HG03103 (cell line): Measurements from ENCODE around the gene HOXB5.

Source experiments
- ATAC-seq: cut with Tn5 transposase; IDR thresholded peaks from one replicate; pipeline ENCODE4 v1.9.1; 2021; ENCODE audit warnings: low read depth; ENCODE audit not compliant: unreplicated experiment

Gene HOXB5

GRCh38 chr17:48593126-48593829 is at the start of gene HOXB5:
TSS of gene HOXB5 (minus strand) at chr17:48593779. CDS start at chr17:48593682, 97 bp downstream.
- no peak for ATAC-seq

DNA sequence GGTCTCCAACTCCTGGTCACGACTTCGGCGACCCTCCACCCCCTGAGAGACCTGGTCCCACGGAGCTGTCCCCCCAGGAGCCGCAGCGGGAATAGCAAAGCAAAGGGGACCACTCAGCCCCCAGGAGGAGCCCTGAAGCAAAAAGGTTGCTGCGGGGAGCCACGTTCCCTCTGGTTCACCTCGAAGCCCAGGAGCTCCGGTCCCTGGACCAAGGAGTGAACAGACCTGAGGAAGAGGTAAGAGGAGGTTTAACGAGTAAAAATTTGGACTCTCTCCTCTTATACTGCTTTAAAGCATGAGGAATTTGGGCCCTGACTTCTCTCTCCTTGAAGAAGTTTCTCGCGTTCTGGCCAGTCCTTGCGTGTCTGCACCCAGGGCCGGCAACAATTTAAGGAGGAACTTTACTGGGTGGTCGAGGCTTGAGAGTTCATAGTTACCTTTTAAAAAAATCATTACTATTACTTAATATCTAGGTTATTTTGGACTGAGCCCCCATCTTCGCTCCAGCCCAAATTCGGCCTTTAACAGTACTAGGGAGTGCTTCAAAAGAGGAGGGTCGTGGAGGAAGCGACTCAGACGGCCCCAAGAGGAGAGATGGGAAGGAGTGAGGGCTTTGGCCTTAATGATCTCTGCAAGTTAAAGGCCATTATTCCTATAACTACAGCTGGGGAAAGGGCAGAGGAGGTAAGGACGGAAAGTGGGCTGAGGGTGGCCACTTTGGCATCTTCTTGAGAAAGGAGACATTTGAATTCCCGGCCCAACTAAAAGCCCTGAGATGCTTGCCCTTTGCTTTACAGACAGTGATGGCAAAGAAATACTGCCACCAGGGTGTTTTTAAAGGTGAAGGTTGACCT is 49.5 kb upstream of the HOXB5 start:
- no peak for ATAC-seq

DNA sequence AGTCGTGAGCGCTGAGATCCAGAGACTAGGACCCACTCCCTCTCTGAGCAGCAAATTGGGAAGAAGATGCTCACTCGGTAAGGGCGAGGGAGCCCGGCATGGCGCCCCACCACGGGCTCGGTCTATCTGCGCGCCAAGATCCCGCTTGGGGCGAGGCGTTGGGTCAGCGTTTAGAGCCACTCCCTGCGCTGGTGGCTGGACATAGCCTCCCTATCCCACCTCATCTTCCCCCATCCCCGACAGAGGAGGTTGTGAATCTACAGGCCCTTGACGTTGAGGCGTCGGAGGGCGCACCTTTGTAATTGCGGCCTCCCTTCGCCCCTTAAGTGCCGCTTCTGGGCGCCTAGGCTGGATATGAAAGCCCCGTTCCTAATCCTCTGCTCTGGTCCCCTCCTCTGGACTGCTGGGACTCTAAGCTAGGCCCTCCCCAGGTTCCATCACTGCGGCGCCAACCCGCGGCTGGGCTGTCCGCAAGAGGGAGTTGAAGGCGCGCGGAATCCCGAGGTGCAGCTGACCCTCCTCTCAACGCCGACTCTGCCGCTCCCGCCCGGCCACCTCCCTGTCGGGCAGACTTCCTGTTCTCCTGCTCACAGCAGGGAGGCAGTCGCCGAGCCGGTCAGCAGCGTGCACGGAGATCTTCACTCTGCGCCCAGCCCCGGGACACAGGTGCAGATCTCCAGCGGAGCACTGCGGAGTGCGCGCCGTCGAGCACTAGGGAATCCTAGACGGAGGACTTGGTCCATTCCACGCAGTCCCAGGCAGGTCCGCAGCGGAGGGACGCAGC is 48.7 kb upstream of the HOXB5 start:
- no peak for ATAC-seq

- ATAC-seq = no peak
Measured at GRCh38 chr17:48641541-48642058, 48.0 kb upstream of the HOXB5 start.

- ATAC-seq = no peak
Measured at GRCh38 chr17:48640858-48641180, 47.2 kb upstream of the HOXB5 start.

DNA sequence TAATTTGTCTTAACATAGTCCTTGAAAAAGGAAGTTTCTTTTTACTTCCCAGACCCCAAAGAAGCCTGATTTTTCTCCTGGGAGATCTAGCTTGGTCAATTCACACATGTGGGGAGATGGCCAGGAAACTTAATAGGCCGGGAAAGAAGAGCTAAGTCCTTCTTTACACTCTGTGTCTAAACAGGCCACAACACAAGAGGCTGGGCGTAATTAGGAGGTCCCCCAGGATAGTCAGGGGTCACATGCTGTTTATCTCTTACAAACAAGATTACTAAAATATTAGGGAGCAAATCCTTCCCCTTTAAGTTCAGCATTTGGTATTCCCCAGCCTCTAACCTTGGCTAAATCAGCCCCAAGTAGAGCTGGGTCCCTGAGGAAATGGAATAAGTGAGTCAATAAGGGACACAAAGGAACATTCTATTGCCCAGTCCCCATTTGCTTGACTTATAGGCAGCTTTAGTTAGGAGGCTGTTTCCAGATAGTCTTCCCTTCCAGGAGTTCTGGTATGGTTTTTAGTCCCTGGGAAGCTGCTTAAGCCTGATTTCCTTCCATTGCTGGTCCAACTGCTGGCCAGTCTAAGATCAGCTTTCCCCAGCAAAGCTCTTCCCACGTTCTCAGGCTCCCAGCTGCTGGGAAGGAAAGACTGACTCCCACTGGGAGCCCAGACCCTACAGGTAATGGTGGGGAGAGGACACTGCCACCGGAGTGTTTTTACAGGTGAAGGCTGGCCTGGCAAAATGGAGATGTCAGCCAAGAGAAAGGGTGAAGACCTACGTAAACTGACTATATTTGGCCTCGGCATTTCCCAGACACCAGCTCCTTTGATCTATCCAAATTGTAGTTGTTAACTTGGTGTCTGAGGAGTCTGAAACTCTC is 46.6 kb upstream of the HOXB5 start:
- ATAC-seq = no peak

DNA sequence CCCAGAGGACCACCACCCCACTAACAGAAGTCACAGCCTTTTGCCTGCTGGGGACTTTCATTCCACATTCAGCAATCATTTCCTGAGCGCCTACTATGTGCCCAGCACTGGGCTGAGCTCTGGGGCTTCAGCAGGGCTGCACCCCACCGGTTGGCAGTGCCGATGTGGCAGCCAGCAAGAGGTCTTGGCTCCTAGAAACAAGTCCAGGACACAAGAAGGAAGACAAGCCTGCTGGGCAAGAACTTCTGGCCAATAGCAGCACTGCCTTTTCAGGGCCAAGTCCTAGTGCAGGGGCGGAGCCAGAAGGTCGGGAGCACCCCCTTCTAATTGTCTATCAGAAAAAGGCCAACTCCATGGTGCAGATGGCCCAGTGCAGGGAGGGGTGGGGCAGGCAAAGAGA is 45.6 kb upstream of the HOXB5 start:
- no peak for ATAC-seq

- ATAC-seq = no peak
Measured at GRCh38 chr17:48637323-48638260, 44.0 kb upstream of the HOXB5 start.

GRCh38 chr17:48636177-48637018 is 42.8 kb upstream of the HOXB5 start:
- no peak for ATAC-seq

DNA sequence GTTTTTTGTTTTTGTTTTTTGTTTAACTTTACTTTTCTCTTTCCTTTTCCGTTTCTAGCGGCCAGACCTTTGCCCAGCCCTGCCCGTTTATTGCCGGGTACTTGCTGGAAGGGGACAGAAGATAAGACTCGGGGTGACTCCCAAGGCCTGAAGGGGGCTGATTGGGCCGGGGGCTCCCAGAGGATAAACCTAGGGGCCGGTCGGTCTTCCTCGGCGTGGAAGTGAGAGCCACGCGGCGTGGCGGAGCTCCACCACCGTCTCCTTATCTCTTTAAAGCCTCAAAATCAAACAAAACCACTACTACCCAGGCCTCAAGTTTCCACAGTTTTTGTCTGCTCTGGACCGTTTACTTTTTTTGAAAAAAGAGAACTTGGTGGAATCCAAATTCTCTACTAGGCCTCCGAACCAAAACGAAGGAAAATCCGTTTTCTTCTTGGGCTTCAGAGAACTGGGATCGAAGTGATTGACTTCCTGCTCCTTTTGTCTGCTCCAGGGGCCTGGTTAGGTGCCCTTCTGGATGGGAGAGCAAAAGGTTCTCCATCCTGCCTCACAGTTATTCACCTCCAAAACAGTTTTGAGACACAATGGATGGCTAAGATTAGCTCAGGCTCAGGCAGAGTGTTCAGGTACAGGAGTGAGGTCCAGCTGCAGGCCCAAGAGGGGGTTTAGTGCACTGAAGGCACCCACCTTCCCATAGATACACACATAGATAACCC is 41.1 kb upstream of the HOXB5 start:
- no peak for ATAC-seq

- no peak for ATAC-seq
Measured at GRCh38 chr17:48633266-48633677, 39.7 kb upstream of the HOXB5 start.

DNA sequence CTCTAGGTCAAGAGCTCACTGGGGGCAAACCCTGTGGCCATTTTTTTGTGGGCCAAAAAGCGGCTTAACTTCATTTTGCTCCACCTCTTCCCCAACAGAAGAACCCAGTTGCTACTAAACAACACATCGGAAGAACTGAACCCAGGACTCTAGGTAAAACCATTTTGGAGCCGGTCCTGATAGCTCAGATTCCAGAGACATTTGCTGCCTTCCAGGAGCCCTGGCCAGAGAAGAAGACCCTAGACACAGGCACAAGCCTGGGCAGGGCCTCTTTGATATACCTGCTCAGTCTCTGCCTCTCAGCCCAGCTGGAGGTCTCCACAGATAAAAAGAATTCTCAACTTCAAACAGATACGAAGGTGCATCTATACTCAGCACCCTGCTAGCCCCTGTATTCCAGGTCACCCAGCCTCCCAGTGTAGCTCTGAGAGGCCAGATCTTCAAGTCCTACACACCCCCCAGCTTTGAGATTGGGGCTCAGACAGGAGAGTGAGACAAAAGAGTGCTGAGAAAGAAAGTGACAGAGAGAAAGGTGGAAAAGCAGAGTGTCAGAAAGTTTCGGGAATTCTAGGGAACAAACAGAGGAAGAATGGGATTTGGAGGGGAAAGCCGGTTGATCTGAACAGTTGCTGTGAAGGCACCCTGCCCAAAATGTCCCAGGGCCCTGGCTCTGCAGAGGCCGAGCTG is 39.1 kb upstream of the HOXB5 start:
- ATAC-seq = no peak

GRCh38 chr17:48631693-48632578 is 38.4 kb upstream of the HOXB5 start:
- no peak for ATAC-seq

- no peak for ATAC-seq
Measured at GRCh38 chr17:48630925-48631692, 37.5 kb upstream of the HOXB5 start.
